ENCODE data around the gene C14orf132. TPM values are rescaled to one million over a fixed set of nuclear protein-coding genes. Genes with fewer than 3 reads are reported as not detected.

Gene C14orf132
- total RNA-seq, 2 donors from 2014 or later, result not detected

DNA sequence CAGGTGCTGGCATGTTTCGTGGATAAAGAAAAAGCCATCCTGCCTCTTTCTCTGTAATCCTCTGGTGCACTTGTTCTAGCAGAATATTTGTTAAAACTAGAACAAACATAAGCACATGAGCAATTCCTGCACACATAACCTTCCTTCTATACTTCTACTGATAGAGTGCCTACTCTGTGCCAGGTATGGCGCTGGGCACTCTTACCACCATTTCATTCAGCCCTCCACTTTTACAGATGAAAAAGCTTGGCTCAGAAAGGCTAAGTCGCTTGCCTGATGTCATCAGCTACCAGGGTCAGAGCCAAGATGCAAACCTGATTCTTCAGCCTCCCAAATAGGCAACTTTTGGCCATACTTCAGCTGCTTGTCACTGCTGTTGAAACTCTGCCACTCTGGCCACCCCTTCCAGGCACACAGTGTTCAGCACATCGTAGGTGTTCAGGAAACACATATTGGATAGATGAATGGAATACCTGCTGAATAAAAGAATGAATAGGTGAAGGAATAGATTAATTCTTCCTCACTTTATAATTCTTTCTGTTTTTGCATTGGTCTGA is 10.0 kb upstream of the C14orf132 start:
- no peak for DNase-seq (ENCODE audit: low spot score)
- peaks cover 13 to 23% of the 10 kb centered on the region in 2 donors for H3K27me3 Mint-ChIP-seq
- H3K4me1 Mint-ChIP-seq (ENCODE audit: low read depth in 2 of 2), result no peaks in the 10 kb centered on the region
- no peak overlapping the region for H3K27ac Mint-ChIP-seq
- no peak for ATAC-seq
- no peaks in the 10 kb centered on the region for H3K9me3 Mint-ChIP-seq
- H3K4me3 Mint-ChIP-seq, result no peak overlapping the region
- no peaks in the 10 kb centered on the region for H3K36me3 Mint-ChIP-seq

GRCh38 chr14:96030108-96030760 is 8.9 kb upstream of the C14orf132 start:
- no peak overlapping the region for H3K4me3 Mint-ChIP-seq
- H3K27me3 Mint-ChIP-seq, result peaks cover 22 to 24% of the 10 kb centered on the region in 2 donors
- H3K27ac Mint-ChIP-seq, result no peak overlapping the region
- no peaks in the 10 kb centered on the region for H3K9me3 Mint-ChIP-seq
- DNase-seq (ENCODE audit: low spot score) (no peak), ATAC-seq (no peak)
- no peaks in the 10 kb centered on the region for H3K4me1 Mint-ChIP-seq (ENCODE audit: low read depth in 2 of 2)
- no peaks in the 10 kb centered on the region for H3K36me3 Mint-ChIP-seq

DNA sequence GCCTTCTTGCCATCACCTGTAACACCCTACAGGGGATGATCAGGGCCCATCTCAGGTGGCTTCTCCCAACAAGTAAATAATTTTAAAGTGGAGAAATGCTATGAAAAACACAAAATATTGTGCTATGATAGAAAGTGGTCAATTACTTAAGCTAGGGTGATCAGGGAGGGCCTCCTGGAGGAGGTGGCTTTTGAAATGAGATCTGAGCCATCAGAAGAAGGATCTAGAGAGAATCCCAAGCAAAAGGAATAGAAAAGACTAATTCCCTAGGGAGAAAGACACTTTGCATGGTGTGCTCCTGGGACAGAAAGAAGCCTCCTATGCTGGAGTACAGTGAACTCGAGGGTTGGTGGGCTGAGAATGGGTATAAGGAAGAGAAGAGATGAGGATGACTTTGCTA is 7.5 kb upstream of the C14orf132 start:
- H3K4me1 Mint-ChIP-seq (ENCODE audit: low read depth in 2 of 2), result no peaks in the 10 kb centered on the region
- H3K36me3 Mint-ChIP-seq, result no peaks in the 10 kb centered on the region
- DNase-seq (ENCODE audit: low spot score) (no peak), ATAC-seq (no peak)
- no peaks in the 10 kb centered on the region for H3K9me3 Mint-ChIP-seq
- peaks cover 24 to 35% of the 10 kb centered on the region in 2 donors for H3K27me3 Mint-ChIP-seq
- no peak overlapping the region for H3K27ac Mint-ChIP-seq
- H3K4me3 Mint-ChIP-seq, result no peak overlapping the region

- Mint-ChIP-seq H3K4me1 (ENCODE audit: low read depth in 2 of 2) (peaks cover 0 to 4% of the 10 kb centered on the region in 2 donors), H3K27me3 (peaks cover 42 to 61% of the 10 kb centered on the region in 2 donors), H3K27ac (no peak overlapping the region)
Observed at GRCh38 chr14:96035456-96035855, 3.7 kb upstream of the C14orf132 start.

DNA sequence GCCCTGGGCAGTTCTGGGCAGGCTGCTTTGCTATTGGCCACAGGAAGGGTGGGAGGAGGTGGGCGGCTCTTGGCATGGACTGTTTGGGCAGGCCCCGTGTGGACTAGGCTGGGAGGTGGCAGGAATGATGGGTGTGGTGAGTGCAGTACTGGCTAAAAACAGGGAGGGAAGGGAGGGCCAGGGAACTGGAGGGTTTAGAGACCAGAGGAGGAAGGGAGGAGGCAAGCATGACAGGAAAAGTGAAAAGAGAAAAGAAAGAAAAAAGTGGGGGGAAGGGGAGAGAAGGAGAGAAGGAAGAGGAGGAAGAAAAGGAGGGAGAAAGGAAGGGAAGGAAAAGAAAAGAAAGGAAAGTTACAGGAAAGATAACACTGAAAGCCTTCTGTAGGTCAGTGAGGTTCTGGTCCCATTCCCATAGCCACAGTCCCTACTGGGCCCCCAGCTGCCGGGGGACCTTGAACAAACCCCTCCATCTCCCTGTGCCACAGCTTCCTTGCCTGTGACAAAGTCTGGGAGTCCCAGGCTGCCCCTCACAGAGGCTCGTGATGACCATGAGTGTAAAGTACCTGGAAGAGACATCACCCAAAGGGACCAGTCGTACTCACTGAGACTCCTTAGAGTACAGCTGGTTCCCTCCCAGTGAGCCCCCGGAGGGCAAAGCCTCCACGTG is 1.1 kb upstream of the C14orf132 start:
- Mint-ChIP-seq H3K27ac (no peak overlapping the region), H3K36me3 (no peaks in the 10 kb centered on the region), H3K9me3 (no peaks in the 10 kb centered on the region), H3K4me1 (ENCODE audit: low read depth in 2 of 2) (peaks cover 0 to 4% of the 10 kb centered on the region in 2 donors), H3K4me3 (no peak overlapping the region), H3K27me3 (peaks cover 56 to 74% of the 10 kb centered on the region in 2 donors)
- ATAC-seq (peak in 1 of 2 donors; percentile 10), DNase-seq (ENCODE audit: low spot score) (no peak)

More at GRCh38 chr14:96035456-96035855, 3.7 kb upstream of the C14orf132 start:
- DNase-seq (ENCODE audit: low spot score) (no peak), ATAC-seq (no peak)
- H3K9me3 Mint-ChIP-seq, result no peaks in the 10 kb centered on the region
- no peak overlapping the region for H3K4me3 Mint-ChIP-seq
- H3K36me3 Mint-ChIP-seq, result no peaks in the 10 kb centered on the region

GRCh38 chr14:96038558-96038919 is 623 bp upstream of the C14orf132 start:
- DNase-seq (ENCODE audit: low spot score) (no peak), ATAC-seq (peak in 1 of 2 donors; percentile 14)
- Mint-ChIP-seq H3K36me3 (no peaks in the 10 kb centered on the region), H3K27ac (no peak overlapping the region), H3K4me1 (ENCODE audit: low read depth in 2 of 2) (peaks cover 0 to 4% of the 10 kb centered on the region in 2 donors), H3K27me3 (peaks cover 52 to 69% of the 10 kb centered on the region in 2 donors), H3K4me3 (peak overlapping the region; percentile 21), H3K9me3 (no peaks in the 10 kb centered on the region)

DNA sequence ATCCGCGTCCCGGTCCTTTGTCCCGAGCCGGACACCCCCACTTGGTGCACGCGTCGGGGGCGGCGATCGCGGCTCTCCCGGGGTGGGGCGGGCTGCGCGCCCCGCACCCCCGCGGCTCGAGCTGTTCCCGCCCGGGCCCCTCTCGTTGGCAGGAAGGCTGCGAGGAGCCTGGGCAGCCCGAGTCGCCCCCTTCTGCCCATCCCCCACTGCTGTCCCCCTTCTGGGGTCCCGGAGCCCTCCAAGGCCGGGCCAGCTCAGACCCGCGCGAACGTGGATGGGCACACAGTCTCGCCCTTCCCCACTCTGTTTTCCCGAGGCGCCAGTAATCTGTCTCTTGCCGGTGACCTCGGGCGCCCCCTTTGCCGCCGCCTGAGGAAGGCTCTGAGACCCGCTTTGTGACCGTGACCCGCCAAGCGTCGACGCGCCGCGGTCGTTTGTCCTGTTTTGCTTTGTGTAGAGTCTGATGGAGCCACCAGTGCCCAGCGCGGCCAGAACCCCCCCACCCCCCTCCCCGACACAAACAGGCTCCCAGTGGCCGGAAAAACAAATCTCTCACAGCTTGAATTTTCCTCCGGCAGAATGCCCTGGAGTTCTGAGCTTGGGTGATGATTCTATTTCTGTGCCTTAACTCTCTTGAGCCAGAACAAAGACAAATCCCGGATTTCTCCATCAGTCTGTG is 610 bp downstream of the C14orf132 start:
- H3K4me1 Mint-ChIP-seq (ENCODE audit: low read depth in 2 of 2), result peaks cover 0 to 4% of the 10 kb centered on the region in 2 donors
- H3K4me3 Mint-ChIP-seq, result peak overlapping the region; percentile 27
- ATAC-seq (no peak), DNase-seq (ENCODE audit: low spot score) (no peak)
- no peak overlapping the region for H3K27ac Mint-ChIP-seq
- H3K9me3 Mint-ChIP-seq, result no peaks in the 10 kb centered on the region
- no peaks in the 10 kb centered on the region for H3K36me3 Mint-ChIP-seq
- H3K27me3 Mint-ChIP-seq, result peaks cover 52 to 63% of the 10 kb centered on the region in 2 donors

DNA sequence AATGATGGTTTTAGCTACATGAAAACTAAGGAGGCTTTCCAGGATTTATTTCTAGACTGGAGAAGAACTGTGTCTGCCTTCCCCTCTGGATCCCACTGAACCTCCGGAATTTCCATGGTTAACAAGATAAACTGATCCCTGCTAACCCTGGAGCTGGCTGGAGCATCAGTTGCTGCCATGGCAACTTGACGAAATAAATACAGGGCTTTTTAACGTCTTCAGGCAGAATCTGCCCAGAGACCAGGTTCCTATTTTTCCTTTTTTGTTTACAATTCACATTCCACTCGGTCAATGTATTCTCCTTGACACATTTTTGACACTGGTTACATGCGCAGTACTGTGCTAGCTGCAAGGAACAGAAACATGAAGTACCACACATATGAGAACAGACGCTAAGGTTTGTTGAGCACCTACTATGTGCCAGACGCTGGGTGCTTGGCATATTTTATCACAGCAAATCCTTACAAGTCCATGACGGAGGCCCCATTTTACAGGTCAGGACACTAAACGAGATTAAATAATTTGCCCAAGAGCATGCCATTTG is 1.7 kb downstream of the C14orf132 start:
- H3K4me3 Mint-ChIP-seq, result peak overlapping the region; percentile 27
- H3K27ac Mint-ChIP-seq, result no peak overlapping the region

GRCh38 chr14:96042248-96042930 is 3.2 kb downstream of the C14orf132 start:
- H3K9me3 Mint-ChIP-seq, result no peaks in the 10 kb centered on the region
- H3K4me1 Mint-ChIP-seq (ENCODE audit: low read depth in 2 of 2), result peaks cover 0 to 4% of the 10 kb centered on the region in 2 donors
- peak in 1 of 2 donors; percentile 22 for ATAC-seq
- no peak for DNase-seq (ENCODE audit: low spot score)
- no peaks in the 10 kb centered on the region for H3K36me3 Mint-ChIP-seq
- H3K4me3 Mint-ChIP-seq, result no peak overlapping the region
- H3K27ac Mint-ChIP-seq, result no peak overlapping the region
- peaks cover 39 to 42% of the 10 kb centered on the region in 2 donors for H3K27me3 Mint-ChIP-seq

More for the DNA sequence above, 1.7 kb downstream of the C14orf132 start:
- Mint-ChIP-seq H3K9me3 (no peaks in the 10 kb centered on the region), H3K36me3 (no peaks in the 10 kb centered on the region), H3K4me1 (ENCODE audit: low read depth in 2 of 2) (peaks cover 0 to 4% of the 10 kb centered on the region in 2 donors), H3K27me3 (peaks cover 51% of the 10 kb centered on the region in 2 donors)
- DNase-seq (ENCODE audit: low spot score) (no peak), ATAC-seq (no peak)

DNA sequence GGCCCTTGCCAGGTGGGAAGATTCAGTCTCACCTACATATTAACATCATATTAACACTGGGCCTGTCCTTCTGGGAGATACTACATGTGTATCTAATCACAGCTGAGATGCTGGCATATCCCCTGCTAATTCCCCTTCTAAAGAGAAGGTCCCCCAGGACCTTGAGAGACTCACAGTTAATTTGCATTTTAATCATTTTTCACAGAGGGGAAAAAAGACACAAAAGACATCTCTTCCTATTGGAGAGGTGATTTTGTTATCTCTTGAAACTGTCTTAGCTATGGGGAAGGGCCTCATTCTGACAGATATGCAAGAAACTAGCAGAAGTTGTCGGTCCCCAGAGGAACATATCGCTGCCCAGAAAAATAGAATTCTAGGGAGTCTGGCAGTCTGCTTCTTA is 7.5 kb downstream of the C14orf132 start:
- no peak for ATAC-seq
- no peak overlapping the region for H3K4me3 Mint-ChIP-seq
- peaks cover 20 to 25% of the 10 kb centered on the region in 2 donors for H3K27me3 Mint-ChIP-seq
- H3K4me1 Mint-ChIP-seq (ENCODE audit: low read depth in 2 of 2), result no peaks in the 10 kb centered on the region
- no peaks in the 10 kb centered on the region for H3K9me3 Mint-ChIP-seq
- DNase-seq (ENCODE audit: low spot score), result no peak
- no peaks in the 10 kb centered on the region for H3K36me3 Mint-ChIP-seq
- H3K27ac Mint-ChIP-seq, result no peak overlapping the region

DNA sequence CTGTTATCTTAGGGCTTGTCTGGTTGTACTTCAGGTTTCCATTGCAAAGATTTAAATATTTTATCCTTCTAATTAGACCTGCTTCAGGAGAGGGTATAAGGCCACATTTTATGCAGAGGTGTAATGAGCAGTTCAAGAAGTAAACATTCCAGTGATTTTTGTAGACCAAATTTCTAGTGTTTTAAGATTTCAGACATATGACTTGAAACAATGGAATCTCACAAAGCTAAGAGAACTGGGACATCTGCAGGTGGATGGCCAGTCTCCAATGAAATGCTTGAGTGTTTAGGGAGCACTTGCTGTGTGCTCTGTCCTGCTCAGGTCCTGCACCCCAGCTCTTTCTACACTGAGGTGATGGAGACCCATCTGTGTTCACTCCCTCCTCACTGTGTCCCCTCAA is 7.9 kb downstream of the C14orf132 start:
- no peak for ATAC-seq
- Mint-ChIP-seq H3K9me3 (no peaks in the 10 kb centered on the region), H3K27me3 (peaks cover 19 to 25% of the 10 kb centered on the region in 2 donors)

GRCh38 chr14:96049932-96050331 is 10.8 kb downstream of the C14orf132 start:
- no peaks in the 10 kb centered on the region for H3K36me3 Mint-ChIP-seq
- DNase-seq (ENCODE audit: low spot score) (no peak), ATAC-seq (no peak)
- no peaks in the 10 kb centered on the region for H3K4me1 Mint-ChIP-seq (ENCODE audit: low read depth in 2 of 2)
- H3K9me3 Mint-ChIP-seq, result no peaks in the 10 kb centered on the region
- H3K27ac Mint-ChIP-seq, result no peak overlapping the region
- H3K4me3 Mint-ChIP-seq, result no peak overlapping the region
- peaks cover 15 to 24% of the 10 kb centered on the region in 2 donors for H3K27me3 Mint-ChIP-seq

More for the DNA sequence above, 7.9 kb downstream of the C14orf132 start:
- no peak for DNase-seq (ENCODE audit: low spot score)
- no peaks in the 10 kb centered on the region for H3K4me1 Mint-ChIP-seq (ENCODE audit: low read depth in 2 of 2)
- H3K4me3 Mint-ChIP-seq, result no peak overlapping the region
- no peaks in the 10 kb centered on the region for H3K36me3 Mint-ChIP-seq
- H3K27ac Mint-ChIP-seq, result no peak overlapping the region

- Mint-ChIP-seq H3K27me3 (peaks cover 11 to 24% of the 10 kb centered on the region in 2 donors), H3K27ac (no peak overlapping the region), H3K9me3 (no peaks in the 10 kb centered on the region), H3K36me3 (no peaks in the 10 kb centered on the region), H3K4me1 (ENCODE audit: low read depth in 2 of 2) (no peaks in the 10 kb centered on the region), H3K4me3 (no peak overlapping the region)
- DNase-seq (ENCODE audit: low spot score) (no peak), ATAC-seq (no peak)
Observed at GRCh38 chr14:96050482-96050881, 11.3 kb downstream of the C14orf132 start.

Data from natural killer cell treated with Interleukin-12 subunit alpha and Interleukin-12 subunit beta and Interleukin-15 and Interleukin-18, amount 100 ng/mL, for 72 hours (primary cell).